NCI-H526 (cell line): ENCODE measurements around the gene FADS1.

Experiments used
- DNase-seq, 2 experiments: peaks; one replicate each; lab custom pipeline; 2025; lab: John Stamatoyannopoulos, UW

Gene FADS1

DNA sequence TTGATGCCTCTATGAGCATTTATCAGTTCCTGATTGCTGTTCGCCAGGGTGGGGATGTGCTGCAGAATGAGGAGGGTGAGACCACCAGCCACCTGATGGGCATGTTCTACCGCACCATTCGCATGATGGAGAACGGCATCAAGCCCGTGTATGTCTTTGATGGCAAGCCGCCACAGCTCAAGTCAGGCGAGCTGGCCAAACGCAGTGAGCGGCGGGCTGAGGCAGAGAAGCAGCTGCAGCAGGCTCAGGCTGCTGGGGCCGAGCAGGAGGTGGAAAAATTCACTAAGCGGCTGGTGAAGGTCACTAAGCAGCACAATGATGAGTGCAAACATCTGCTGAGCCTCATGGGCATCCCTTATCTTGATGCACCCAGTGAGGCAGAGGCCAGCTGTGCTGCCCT, 21.3 kb downstream of the FADS1 start:
- DNase-seq: no peak

DNA sequence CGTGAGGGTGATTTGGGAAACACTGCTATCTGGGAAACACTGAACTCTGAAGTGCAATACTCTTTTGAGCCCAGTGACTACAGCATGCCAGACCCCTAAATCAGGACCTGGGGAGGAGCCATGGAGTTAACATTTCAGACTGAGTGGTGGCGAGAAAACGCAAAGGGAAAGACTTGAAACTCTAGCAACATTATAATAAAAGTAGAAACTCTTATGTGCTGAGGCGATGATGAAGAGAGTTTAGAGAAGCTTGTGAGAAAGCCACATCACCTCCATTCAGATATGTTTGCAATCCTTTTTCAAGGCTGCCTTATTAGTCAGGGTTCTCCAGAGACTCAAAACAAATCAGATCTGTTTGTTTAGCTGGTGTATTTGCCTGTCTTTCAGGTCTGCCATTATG, 22.2 kb downstream of the FADS1 start:
- no peak for DNase-seq

DNA sequence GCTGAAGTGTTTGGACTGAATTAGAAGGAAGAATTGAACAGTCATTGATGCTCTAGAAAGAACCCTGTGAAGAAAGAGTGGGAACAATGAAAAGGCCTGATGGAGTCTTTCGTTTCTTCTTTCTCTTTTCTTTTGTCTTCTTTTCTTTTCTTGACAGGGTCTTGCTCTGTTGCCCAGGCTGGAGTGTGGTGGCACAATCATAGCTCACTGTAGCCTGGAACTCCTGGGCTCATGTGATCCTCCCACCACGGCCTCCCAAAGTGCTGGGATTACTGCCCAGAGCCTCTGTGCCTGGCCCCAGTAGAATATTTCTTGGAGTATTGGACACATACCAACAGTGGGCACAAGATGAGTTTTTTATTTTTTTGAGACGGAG, 23.0 kb downstream of the FADS1 start:
- DNase-seq: no peak

DNA sequence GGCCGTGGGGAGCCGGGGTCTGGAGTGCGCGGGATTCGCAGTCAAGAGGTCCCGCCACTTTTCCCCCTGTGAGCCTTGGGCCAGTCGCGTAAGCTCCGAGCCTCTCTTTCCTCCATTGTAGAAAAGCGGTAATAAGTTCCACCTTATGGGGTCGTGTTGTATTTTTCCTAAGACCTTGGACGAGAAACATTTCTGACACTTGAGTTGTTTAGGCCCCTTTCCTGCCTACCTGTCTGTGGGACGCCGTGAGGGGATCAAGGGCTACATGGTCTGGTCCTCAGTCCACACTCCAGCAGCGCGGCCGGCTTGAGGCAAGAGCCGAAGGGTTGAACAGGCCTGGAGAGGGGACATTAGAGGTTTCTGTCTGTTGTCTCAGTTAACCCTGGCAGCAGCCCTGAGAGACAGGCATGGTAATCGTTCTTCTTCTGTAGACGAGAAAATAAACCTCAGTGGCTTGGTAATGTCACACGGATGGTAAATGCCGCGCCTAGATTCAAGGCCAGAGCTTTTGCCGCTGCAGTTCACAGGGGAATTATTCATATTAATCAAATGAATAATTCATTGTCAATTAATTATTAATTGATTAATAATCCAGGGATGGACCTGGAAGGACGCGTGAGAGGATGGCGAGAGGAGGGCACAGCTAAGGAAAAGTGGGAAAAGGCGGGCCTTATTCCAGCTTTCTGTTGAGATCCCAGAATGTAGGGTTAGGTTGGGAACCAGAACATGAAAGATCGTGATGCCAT, 23.5 kb downstream of the FADS1 start:
- DNase-seq: peak; percentile 64 to 65

DNA sequence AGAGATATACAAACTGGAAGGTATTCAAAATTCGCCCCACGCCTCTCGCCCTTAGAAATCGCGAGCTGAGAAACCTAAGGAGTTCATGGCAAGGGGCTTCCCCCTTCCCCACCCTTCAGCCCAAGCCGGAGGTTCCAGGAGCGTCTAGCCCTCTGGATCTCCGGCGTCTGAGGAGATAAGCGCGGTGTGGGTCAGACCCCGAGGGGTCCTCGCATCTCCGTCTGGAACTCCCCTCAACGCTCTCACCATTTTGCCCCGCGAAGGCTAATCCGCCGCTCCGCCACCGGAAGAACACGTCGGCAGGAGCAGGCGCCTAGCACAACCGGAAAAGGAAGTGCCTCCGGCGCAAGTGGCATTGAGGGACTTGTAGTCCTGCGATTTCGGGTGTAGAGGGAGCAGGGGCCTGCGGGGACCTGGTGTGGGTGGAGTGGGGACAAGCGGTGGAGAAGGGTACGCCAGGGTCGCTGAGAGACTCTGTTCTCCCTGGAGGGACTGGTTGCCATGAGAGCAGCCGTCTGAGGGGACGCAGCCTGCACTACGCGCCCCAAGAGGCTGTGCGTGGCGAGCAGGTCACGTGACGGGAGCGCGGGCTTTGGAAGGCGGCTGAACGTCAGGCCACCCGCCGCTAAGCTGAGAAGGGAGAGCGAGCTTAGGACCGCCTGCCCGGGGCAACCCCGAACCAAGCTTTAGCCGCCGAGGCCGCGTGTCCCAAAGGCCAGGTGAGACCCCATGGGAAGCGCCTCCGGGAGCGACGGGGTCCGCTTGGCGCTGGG, 24.3 kb downstream of the FADS1 start, which contains the start of the genes FEN1 and TMEM258:
FEN1 (plus strand) TSS at position 602 of the 773 bp plus-strand sequence. CDS start 2,451 bp downstream, outside the sequence.
TMEM258 (minus strand) TSS at position 290 of the 773 bp plus-strand sequence; CDS start at position 249, 41 bp downstream.
- peak; percentile 95 to 97 for DNase-seq

DNA sequence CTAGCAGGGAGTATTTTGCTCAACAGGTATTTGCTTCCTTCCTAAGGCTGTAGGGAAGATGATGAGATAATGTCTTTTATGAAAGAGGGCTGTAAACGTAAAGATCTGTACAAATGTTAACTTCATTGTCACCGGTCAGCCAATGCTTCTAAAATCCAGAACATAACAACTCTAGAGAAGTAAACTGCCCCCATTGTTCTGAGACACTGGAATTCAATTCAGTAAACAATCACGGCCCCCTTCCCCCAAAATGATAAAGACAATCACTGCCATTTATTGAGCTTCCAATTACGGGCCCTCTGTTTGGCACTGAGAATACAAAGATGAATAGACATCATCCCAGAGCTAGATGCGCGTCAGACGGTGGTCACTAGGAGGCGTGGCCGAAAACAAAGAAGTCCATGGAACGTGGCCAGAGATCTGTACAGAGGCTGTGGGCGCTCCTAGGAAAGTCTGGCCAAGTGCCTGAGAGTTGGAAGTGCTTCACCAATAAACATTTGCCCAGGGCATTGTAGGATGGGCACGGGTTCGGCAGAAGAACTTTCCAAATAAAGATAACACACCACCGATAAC, 25.0 kb downstream of the FADS1 start:
- peak; percentile 65 to 71 for DNase-seq

DNA sequence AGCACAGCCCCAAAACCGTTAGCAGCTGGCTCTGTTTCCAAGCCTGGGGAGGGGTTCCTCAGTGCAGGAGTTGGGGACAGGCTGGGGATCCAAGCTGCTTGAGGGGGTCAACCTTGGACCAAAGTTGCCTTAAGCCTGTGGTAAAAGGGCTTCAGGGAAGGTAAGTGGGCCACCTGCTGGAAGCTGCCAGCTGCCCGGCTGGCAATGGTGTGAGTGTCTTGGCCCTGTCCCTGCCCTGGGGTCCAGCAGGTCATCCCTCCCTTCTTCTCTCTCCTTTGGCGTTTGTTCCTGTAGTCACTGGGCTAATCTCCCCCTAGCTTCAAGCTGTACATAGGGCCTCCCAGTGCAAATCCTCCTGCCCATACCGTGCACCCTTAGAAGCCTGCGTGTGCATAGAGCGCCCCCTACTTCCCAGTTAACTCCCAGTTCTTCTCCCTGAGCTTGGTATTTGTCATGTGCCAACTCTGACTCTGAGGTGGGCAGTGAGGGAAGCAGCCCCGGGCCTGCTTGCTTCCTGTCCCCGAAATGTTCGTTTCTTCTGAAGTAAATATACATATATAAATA, 28.8 kb downstream of the FADS1 start:
- DNase-seq: peak; percentile 47 to 82

DNA sequence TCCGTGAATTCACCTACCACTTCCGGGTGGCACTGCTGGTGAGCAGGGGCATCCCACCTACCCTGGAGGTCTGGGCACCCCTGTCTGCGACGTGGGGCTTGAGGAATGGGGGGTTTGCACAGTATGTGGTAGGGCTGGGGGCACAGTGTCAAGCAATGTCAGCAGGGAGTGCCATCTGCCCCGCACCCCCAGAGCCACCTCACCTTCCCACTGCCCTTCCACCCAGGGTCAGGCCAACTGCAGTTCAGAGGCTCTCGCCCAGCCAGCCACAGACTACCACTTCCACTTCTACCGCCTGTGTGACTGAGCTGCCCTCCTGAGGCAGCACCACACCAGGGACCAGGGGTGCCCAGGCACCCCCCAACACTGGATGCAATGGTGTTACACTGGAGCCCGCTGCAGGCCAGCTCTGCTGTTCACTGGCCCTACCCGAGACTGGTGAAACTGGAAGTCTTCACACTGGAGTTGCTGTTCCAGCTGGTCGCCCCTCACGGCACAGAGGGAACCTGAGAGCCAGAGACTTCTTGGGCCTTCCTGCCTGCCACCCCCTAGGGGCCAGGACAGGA, 30.9 kb downstream of the FADS1 start:
- DNase-seq: no peak

DNA sequence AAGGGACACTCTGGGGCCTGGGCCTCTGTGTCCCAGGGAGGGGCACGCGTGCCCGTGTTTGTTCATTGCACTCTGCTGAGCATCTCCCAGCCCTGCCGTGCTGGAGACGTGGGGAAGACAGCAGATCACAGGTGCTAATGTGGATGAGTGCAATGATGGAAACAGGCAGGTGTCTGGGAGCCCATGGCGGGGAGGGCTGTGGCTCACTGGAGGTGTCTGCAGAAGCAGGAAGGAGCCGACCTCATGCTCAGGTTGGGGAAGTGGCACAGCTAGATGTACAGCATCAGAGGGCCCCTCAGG, 32.3 kb downstream of the FADS1 start:
- DNase-seq: no peak

DNA sequence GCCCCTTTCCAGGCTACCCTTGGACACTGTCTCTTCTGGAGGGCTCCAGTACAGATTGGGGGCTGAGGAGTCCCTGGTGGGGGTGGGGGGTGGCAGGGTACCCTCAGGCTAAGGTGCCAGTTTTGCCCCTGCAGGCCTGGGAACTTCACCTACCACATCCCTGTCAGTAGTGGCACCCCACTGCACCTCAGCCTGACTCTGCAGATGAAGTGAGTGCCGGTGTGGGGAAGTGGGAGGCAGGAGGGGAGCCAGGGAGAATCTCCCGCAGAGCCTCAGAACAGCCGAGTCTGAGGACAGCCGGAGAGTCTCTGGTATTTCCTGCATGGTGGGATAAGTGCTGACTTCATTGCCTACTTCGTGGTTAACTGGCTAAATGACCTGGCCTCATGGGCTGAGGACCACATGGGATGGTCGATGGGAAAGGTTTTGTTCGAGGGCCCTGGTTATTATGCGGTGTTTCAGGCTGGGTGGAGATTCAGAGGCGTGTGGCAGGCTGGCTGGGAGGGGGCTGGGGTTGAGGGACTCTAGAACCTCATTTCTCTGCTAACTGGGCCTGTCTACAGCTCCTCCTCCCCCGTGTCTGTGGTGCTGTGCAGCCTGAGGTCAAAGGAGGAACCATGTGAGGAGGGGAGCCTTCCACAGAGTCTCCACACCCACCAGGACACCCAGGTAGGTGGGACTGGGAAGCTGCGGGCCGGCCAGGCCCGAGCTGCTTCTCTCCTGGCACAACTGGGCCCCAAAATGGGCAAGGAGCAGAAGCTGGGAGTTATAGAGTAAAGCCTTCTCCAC, 32.9 kb downstream of the FADS1 start:
- DNase-seq: no peak

DNA sequence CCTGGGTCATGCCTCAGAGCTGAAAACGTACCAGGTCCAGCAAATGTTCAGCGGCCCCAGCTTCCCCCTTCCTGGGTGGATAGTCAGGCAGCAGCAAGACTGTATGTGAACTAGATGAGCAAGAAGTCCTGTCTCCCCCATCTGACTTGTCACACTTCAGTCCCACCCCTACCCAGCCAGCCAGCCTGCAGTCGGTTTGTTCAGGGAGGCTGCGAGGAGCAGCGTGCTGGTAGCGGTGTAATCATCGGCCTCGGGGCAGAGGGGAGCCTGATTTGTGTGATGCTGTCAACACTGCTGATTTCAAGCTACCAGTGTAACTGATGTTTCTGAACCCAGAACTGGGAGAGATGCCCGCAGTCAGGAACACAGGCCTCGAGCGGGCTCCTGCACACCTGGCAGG, 34.0 kb downstream of the FADS1 start:
- DNase-seq: no peak

DNA sequence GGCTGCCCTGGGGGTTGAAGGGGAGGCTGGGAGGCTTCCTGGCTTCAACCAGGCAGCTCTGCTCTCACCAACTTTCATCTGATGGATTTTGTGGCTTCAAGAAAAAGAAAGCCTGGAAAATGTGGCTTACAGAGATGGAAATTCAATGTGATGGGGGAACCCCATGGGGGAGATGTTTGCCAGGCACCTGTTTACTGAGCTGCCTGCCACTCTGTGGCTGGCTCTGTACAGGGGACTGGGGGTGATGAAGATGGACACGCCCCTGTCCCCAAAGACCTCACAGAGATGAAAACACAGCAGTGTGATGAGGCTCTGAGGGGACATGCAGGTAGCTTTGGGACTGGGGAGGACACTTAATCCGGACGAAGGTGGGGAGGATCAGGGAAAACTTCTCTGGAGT, 34.5 kb downstream of the FADS1 start:
- DNase-seq: no peak

DNA sequence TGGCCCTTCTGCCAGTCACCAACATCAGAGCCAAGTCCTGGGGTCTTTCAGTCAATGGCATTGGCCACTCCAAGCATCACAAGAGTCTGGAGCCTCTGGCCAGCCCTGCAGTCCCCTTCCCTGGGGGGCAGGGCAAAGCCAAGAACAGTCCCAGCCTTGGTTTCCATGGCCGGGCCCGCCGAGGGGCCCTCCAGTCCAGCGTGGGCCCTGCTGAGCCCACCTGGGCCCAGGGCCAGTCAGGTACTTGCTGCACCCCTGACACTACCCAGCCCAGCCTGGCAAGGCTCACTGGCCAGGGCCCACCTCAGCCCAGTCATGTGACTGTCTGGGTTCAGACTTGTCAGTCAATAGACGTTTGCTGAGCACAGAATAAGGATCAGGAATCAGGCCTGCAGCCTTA, 35.2 kb downstream of the FADS1 start:
- DNase-seq: no peak

DNA sequence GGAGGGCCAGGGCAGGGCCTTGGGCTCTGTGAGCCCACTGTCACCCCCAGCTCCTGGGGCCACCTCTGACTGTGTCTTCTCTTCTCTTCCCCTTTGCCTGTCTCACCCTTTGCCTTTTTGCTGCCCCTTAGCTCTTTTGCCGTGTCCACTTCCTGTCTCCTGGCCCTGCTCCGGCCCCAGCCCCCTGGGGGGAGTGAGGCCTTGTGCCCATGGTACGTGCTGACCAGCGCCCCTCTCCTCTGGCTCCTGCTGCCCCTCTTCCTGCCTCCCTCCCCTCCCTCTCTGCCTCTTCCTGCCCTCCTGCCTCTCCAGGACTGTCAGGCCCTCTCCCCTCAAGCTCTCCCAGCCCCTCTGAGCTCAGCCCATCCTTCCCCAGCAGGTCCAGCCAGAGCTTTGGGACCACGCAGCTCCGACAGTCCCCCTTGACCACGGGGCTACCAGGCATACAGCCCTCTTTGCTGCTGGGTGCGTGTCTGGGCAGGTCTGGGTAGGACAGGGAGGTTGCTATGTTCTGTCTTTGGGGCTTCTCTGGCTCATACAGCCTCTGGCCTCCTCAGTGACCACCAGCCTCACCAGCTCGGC, 36.1 kb downstream of the FADS1 start:
- no peak for DNase-seq

DNA sequence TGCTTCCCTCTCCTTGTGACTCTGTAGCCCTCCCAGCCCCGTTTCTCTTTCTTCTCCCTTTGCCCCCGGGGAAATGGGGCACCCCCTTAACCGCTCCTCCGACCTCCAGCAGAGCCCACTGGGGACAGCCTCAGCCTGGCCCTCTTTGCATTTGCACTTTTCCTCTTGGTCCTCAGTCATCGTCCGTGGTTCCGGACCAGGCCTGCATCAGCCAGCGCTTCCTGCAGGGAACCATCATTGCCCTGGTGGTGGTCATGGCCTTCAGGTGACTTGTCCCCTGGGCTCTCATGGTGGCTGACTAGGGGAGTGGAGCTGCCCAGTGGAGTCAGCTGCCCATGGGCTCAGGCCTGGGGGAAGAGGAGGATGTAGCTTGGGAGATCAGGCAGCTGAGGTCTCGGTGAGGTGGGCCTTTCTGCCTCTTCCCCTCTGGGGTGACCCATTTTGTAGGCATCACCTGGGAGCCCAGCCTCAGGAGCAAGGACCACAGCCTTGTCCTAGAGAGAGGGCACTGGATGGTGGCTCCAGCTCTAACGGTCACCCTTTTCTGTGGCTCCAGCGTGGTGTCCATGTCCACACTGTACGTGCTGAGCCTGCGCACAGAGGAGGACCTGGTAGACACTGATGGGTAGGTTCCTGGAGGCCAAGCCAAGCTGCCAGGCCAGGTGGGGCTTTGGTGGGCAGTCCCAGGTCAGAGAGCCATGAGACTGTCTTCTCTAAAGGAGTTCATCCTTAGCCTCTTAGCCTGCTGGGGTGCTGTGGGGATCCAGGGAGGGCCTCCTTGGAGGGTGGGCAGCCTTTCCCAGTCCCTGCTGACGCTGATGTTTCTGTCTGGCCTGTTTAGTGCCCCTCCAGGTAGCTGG, 36.9 kb downstream of the FADS1 start:
- DNase-seq: no peak

DNA sequence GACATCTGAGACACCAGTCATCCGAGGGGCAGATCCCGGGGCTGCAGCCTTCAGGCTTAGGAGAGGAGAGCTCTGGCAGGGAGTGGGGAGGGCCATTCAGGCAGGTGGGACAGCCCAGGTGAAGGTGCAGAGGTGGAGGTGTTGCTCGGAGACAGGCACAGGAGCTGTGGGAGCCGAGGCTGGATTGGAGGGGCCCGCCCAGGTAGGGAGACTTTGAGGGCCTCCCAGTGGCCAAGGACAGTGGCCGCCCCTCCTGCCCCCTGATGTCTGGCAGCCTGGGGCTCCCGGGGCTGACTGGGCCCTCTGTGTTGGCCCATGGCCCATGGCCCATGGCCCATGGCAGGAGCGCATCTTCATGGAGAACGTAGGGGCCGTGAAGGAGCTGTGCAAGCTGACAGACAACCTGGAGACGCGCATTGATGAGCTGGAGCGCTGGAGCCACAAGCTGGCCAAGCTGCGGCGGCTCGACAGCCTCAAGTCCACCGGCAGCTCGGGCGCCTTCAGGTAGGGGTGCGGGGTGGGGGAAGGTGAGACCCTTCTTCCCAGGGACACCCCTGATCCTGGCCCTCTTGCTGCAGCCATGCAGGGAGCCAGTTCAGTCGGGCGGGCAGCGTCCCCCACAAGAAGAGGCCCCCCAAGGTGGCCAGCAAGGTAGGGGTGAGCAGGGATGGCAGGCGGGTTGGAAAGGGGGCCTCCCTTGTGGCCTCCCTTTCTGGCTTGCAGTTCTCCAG, 37.7 kb downstream of the FADS1 start:
- DNase-seq: no peak

DNA sequence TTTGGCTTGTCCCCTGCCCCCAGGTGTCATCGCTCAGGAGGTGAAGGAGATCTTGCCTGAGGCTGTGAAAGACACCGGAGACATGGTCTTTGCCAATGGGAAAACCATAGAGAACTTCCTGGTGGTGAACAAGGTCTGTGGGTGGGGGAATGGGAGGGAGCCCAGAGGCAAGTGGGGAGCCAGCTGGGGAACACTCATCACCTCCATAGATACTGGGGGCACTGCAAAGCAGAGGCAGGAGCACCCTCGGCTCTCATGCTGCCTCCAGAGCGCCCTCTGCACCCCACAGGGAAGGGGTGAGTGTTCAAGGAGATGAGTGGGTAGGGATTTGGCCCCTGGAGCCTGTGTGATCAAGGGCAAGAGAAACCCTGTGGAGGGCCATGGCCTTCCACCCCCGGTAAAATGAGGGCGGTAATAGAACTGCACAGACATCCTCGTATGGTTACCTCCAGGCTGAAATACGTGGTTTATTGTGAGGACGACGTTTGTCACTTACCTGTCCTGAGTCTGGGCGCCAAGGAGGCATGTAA, 38.4 kb downstream of the FADS1 start:
- DNase-seq: no peak

DNA sequence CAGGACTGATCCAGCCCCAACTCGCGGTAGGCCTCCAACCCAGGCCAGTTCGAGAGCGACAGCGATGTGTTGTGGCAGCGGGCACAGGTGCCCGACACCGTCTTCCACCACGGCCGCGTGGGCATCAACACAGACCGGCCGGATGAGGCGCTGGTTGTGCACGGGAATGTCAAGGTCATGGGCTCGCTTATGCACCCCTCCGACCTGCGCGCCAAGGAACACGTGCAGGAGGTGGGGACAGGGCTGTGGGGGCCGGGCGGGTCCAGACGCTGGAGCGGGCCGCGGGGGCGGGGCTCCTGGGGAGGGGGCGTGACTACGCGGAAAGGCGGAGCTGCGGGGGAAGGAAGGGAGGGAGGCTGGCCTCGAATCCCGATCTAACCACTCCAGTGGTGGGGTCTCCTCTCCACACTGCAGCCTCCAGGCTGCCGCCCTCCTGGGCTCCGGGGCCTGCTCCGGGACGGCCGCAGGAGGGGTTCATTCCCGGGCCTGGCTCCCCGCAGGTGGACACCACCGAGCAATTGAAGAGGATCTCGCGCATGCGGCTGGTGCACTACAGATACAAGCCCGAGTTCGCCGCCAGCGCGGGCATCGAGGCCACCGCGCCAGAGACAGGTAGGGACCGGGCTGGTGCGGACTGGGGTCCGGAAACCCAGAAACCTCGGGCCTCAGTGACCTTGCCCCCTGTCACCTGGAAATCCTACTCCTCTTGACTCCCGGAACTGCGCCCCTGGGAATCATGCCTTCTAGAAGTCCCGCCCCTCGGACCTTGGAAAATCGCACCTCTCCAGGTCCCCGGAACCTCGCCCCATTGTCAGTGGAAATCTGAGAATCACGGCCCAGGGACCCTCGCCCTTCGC, 39.3 kb downstream of the FADS1 start:
- peak in 1 of 2 experiments; percentile 24 for DNase-seq
